CD14-positive monocyte (primary cell): ENCODE results near the gene ATP8B3. TPM values are rescaled to one million over a fixed set of nuclear protein-coding genes. Genes with fewer than 3 reads are reported as not detected.
A peak's percentile ranks its signal among the peaks of the same experiment; 100 is the strongest.

Source experiments
- DNase-seq, 3 donors: peaks; one replicate each; pipeline ENCODE4 v3.0.0-alpha.2; 2011 to 2022
- H2AFZ ChIP-seq: 2 replicates; pipeline ENCODE4 v1.6.0; 2012; ENCODE audit warnings: mild to moderate bottlenecking, low read depth, low read length, inconsistent platforms; ENCODE audit not compliant: insufficient read depth, poor library complexity, severe bottlenecking
- H3K27ac ChIP-seq, 2 donors: 1 replicate in 1 of 2; 2 replicates in 1 of 2; pipeline ENCODE4 v1.5.1; 2012 to 2013; ENCODE audit warnings: low read length in 2 of 2, control low read depth in 1 of 2, inconsistent platforms in 1 of 2, low read depth in 1 of 2, mild to moderate bottlenecking in 1 of 2
- H3K27me3 ChIP-seq, 2 donors: one replicate each; pipeline versions ENCODE4 v1.6.0 to v1.6.1; 2011 to 2013; ENCODE audit warnings: low read length in 2 of 2; ENCODE audit not compliant: control insufficient read depth in 2 of 2, insufficient read depth in 2 of 2
- H3K36me3 ChIP-seq, 2 donors: replicated peaks in 1 of 2; 1 replicate in 1 of 2; 2 replicates in 1 of 2; pipeline versions ENCODE4 v1.5.1 to v1.6.1; 2012 to 2013; ENCODE audit warnings: low read length in 2 of 2, control low read depth in 1 of 2, inconsistent platforms in 1 of 2, mild to moderate bottlenecking in 1 of 2; ENCODE audit not compliant: insufficient read depth in 2 of 2, control insufficient read depth in 1 of 2
- H3K4me1 ChIP-seq, 2 donors: 1 replicate in 1 of 2; 2 replicates in 1 of 2; pipeline versions ENCODE4 v1.5.1 to v1.6.1; 2012 to 2013; ENCODE audit warnings: low read length in 2 of 2, control low read depth in 1 of 2, inconsistent platforms in 1 of 2, mild to moderate bottlenecking in 1 of 2, moderate library complexity in 1 of 2; ENCODE audit not compliant: insufficient read depth in 2 of 2, control insufficient read depth in 1 of 2
- H3K4me2 ChIP-seq: replicated peaks from 2 replicates; pipeline ENCODE3; 2012; ENCODE audit warnings: low read length, moderate library complexity, mild to moderate bottlenecking; ENCODE audit not compliant: poor library complexity, severe bottlenecking; ENCODE audit errors: extremely low read depth
- H3K4me3 ChIP-seq, 3 experiments: fragments of 200-600 bp in 1 of 3; sonication (generic) in 1 of 3; replicated peaks in 1 of 3; 1 replicate in 2 of 3; 2 replicates in 1 of 3; pipeline ENCODE4 v1.5.1; 2011 to 2013; ENCODE audit warnings: low read length in 3 of 3, mild to moderate bottlenecking in 3 of 3, control low read depth in 2 of 3, low read depth in 2 of 3, inconsistent platforms in 1 of 3, moderate library complexity in 1 of 3
- H3K79me2 ChIP-seq: 2 replicates; pipeline ENCODE4 v1.6.0; 2012; ENCODE audit warnings: mild to moderate bottlenecking, control low read depth, inconsistent platforms, low read length, moderate library complexity; ENCODE audit not compliant: insufficient read depth
- H3K9ac ChIP-seq: 2 replicates; pipeline ENCODE4 v1.6.0; 2017; ENCODE audit warnings: low read length, mild to moderate bottlenecking; ENCODE audit not compliant: insufficient read depth, poor library complexity, severe bottlenecking
- H3K9me3 ChIP-seq, 2 donors: replicated peaks in 1 of 2; 1 replicate in 1 of 2; 2 replicates in 1 of 2; pipeline versions ENCODE4 v1.5.1 to v1.6.1; 2012 to 2013; ENCODE audit warnings: low read length in 2 of 2, control low read depth in 1 of 2; ENCODE audit not compliant: control insufficient read depth in 1 of 2, insufficient read depth in 1 of 2
- H4K20me1 ChIP-seq: 2 replicates; pipeline ENCODE4 v1.6.0; 2012; ENCODE audit warnings: mild to moderate bottlenecking, low read length, control low read depth, moderate library complexity; ENCODE audit not compliant: insufficient read depth
- H3K27ac Mint-ChIP-seq, 7 donors: one replicate each; pipeline ENCODE4 v1.8.0; 2020; ENCODE audit warnings: mild to moderate bottlenecking in 7 of 7, mixed read lengths in 7 of 7, moderate library complexity in 6 of 7, inconsistent platforms in 2 of 7
- H3K27me3 Mint-ChIP-seq, 3 donors: one replicate each; pipeline ENCODE4 v1.8.0; 2021 to 2022; ENCODE audit warnings: low read depth in 3 of 3, mild to moderate bottlenecking in 3 of 3, mixed read lengths in 3 of 3, moderate library complexity in 3 of 3, inconsistent platforms in 1 of 3
- H3K36me3 Mint-ChIP-seq, 2 donors: one replicate each; pipeline ENCODE4 v1.8.0; 2020; ENCODE audit warnings: mixed read lengths in 2 of 2, inconsistent platforms in 1 of 2, mild to moderate bottlenecking in 1 of 2
- H3K4me1 Mint-ChIP-seq: one replicate; pipeline ENCODE4 v1.8.0; 2020; ENCODE audit warnings: mild to moderate bottlenecking, mixed read lengths
- H3K4me3 Mint-ChIP-seq, 2 donors: one replicate each; pipeline ENCODE4 v1.8.0; 2020; ENCODE audit warnings: mild to moderate bottlenecking in 2 of 2, mixed read lengths in 2 of 2, moderate library complexity in 1 of 2
- H3K9me3 Mint-ChIP-seq, 7 donors: one replicate each; pipeline ENCODE4 v1.8.0; 2020 to 2022; ENCODE audit warnings: mixed read lengths in 7 of 7, mild to moderate bottlenecking in 6 of 7, moderate library complexity in 6 of 7, inconsistent platforms in 2 of 7
- WGBS: methylation state at CpG from one replicate; pipeline ENCODE4 v1.1.5; 2013; ENCODE audit warnings: missing lambda C conversion rate; ENCODE audit not compliant: insufficient coverage; 5-methylcytosine and 5-hydroxymethylcytosine counted together
- intact Hi-C, 2 donors: fragments of 100-400 bp; cut with micrococcal nuclease; formaldehyde crosslinking; loops; one replicate each; pipeline versions ENCODE4 v1.15.0 to v1.15.1; 2023
- polyA plus RNA-seq, 3 donors: library from polyadenylated mRNA; depleted of rRNA in 1 of 3; unstranded in 2 of 3; stranded (reverse) in 1 of 3; fragments of 300-500 nt in 2 of 3; fragments of >200 nt in 1 of 3; fragmentation: Illumina TruSeq in 2 of 3; gene quantifications; 1 replicate in 2 of 3; 2 replicates in 1 of 3; pipeline ENCODE4 v1.2.3, GENCODE V29; 2012 to 2021
- TF ChIP-seq, protein P1 (sequence below): fragments of 200-600 bp; IDR thresholded peaks from one replicate; pipeline ENCODE4 v1.8.0; 2022; ENCODE audit warnings: antibody characterized with exemption, mild to moderate bottlenecking

Gene ATP8B3
- polyA plus RNA-seq, 3 donors: 1.6 to 8.2 (median 1.8) TPM

DNA sequence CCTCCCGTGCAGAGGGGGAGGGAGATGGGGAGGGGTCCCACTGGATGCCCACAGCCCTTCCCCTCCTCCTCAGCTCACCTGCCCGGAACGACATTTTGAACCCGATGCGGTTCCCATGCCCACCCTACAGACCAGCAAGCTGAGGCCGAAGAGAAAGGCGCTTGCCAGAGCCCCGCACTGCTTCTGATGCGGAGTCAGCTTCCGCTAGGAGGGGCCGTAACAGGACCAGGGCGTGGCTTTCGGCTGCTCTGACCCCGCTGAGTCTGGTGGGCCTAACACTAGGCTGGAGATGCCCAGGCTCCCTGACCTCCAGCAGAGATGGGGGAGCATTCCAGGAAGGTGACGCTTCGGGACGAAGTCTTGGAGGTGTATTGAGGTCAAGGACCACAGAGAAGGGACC lies 52.1 kb downstream of the ATP8B3 start:
- H2AFZ ChIP-seq: no peak overlapping the region
- H3K27me3 Mint-ChIP-seq: peaks cover 94 to 99% (median 94%) of the 10 kb centered on the region in 3 donors
- intact Hi-C loops: loop anchor here in 1 of 2 donors (10.0 kb wide), 1 partner anchor 135 kb away; no protein-coding TSS in a partner anchor

DNA sequence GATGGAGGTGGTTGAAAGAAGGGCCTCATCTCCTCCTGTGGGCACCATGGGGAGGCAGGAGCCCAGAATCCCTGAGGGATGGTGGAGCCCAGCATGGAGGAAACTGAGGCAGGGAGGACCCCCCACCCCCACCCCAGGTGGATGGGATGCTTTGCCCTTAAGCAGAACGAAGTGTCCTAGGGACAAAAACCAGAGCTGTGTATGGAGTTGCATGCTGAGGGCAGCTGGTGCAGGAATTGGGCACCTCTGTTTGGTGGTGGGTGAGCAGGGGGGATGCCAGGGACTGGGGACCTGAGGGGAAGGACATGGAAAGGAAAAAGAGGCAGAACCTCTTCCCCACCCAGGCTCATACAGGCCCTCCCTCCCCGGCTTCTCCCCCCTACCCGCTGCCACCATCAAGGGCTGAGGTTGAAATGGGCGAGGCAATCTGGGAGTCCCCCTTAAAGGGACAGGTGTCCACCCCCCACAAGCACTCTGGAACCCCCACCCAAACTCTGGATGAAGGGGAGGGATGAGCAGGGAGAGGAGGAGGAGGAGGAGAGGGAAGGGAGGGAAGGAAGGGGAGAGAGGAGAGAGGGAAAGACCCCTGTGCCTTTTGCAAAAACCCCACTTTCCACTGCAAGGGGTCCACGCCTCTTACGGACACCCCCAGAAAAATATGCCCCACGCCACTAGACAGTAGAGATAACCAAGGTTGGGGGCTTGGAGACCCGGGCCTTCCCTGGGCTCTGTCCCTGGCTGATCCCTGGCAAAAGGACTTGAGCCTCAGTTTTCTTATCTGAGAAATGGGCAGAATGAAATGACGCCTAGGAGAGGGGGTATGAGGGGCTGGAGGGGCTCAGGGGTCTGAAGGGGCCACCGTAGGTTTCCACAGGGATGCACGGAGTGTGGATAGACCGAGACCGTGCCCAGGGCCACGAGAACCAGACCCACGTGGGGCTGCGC lies 52.8 kb downstream of the ATP8B3 start:
- peaks cover 89 to 97% (median 92%) of the 10 kb centered on the region in 3 donors for H3K27me3 Mint-ChIP-seq
- intact Hi-C loops: no loop called here
- H3K27me3 ChIP-seq: peaks cover 53 to 96% of the 10 kb centered on the region in 2 donors
- no peaks in the 10 kb centered on the region for H3K36me3 ChIP-seq
- no peak overlapping the region for H3K27ac ChIP-seq
- H4K20me1 ChIP-seq: no peaks in the 10 kb centered on the region
- TF ChIP-seq, protein P1, sequence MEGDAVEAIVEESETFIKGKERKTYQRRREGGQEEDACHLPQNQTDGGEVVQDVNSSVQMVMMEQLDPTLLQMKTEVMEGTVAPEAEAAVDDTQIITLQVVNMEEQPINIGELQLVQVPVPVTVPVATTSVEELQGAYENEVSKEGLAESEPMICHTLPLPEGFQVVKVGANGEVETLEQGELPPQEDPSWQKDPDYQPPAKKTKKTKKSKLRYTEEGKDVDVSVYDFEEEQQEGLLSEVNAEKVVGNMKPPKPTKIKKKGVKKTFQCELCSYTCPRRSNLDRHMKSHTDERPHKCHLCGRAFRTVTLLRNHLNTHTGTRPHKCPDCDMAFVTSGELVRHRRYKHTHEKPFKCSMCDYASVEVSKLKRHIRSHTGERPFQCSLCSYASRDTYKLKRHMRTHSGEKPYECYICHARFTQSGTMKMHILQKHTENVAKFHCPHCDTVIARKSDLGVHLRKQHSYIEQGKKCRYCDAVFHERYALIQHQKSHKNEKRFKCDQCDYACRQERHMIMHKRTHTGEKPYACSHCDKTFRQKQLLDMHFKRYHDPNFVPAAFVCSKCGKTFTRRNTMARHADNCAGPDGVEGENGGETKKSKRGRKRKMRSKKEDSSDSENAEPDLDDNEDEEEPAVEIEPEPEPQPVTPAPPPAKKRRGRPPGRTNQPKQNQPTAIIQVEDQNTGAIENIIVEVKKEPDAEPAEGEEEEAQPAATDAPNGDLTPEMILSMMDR: no peak
- no peak overlapping the region for H3K4me2 ChIP-seq
- peak overlapping the region in 1 of 2 donors; percentile 62 for H3K4me3 Mint-ChIP-seq
- no peak overlapping the region for H3K27ac Mint-ChIP-seq
- no peak overlapping the region for H3K4me3 ChIP-seq
- H3K9me3 ChIP-seq: peaks cover 0 to 38% of the 10 kb centered on the region in 2 donors
- no peaks in the 10 kb centered on the region for H3K79me2 ChIP-seq
- no peak overlapping the region for H3K9ac ChIP-seq
- no peaks in the 10 kb centered on the region for H3K4me1 ChIP-seq
- H2AFZ ChIP-seq: no peak overlapping the region
- peaks cover 0 to 28% (median 13%) of the 10 kb centered on the region in 7 donors for H3K9me3 Mint-ChIP-seq
- 13% methylated on average over 3 of the region's 16 CpGs for WGBS
- peaks cover 2% of the 10 kb centered on the region for H3K4me1 Mint-ChIP-seq
- peaks cover 0 to 4% of the 10 kb centered on the region in 2 donors for H3K36me3 Mint-ChIP-seq
- no peak for DNase-seq

More for the DNA sequence above, 52.1 kb downstream of the ATP8B3 start:
- 5% methylated on average over 16 of the region's 17 CpGs for WGBS
- Histone ChIP-seq H3K9me3 (peaks cover 0 to 38% of the 10 kb centered on the region in 2 donors), H3K4me2 (no peak overlapping the region), H3K27me3 (peaks cover 59 to 99% of the 10 kb centered on the region in 2 donors), H3K9ac (no peak overlapping the region), H3K79me2 (no peaks in the 10 kb centered on the region), H3K36me3 (no peaks in the 10 kb centered on the region), H3K27ac (no peak overlapping the region), H3K4me1 (no peaks in the 10 kb centered on the region), H4K20me1 (no peaks in the 10 kb centered on the region), H3K4me3 (no peak overlapping the region)
- Mint-ChIP-seq H3K9me3 (peaks cover 0 to 33% (median 11%) of the 10 kb centered on the region in 7 donors), H3K4me3 (peak overlapping the region in 1 of 2 donors; percentile 46), H3K36me3 (peaks cover 0 to 4% of the 10 kb centered on the region in 2 donors), H3K27ac (no peak overlapping the region), H3K4me1 (peaks cover 2% of the 10 kb centered on the region)
- no peak for DNase-seq
- TF ChIP-seq, protein P1: no peak
